SK-N-SH (cell line): ENCODE measurements around the gene RNF13. TPM values are rescaled to one million over a fixed set of nuclear protein-coding genes. Genes with fewer than 3 reads are reported as not detected.

Source experiments
- CTCF ChIA-PET: fragments of 300-600, 350-600 bp; formaldehyde crosslinking; extraction: SDS; loops from one replicate; lab custom pipeline; 2021; lab: Yijun Ruan, JAX
- POLR2A ChIA-PET: fragments of 350-600 bp; sonication (Branson Sonifier 250); formaldehyde crosslinking; extraction: SDS; loops from one replicate; lab custom pipeline; 2020; ENCODE audit warnings: antibody characterized with exemption, inconsistent platforms; lab: Yijun Ruan, JAX
- DNase-seq: peaks from one replicate; pipeline ENCODE4 v3.0.0; 2012
- H2AFZ ChIP-seq: fragments of 200-600 bp; sonication (generic); 2 replicates; pipeline ENCODE4 v1.8.1; 2016; ENCODE audit warnings: antibody characterized with exemption, mild to moderate bottlenecking, low read depth
- H3F3A ChIP-seq: fragments of 200-600 bp; sonication (generic); replicated peaks from 2 replicates; pipeline ENCODE3; 2016; ENCODE audit warnings: antibody characterized with exemption, mild to moderate bottlenecking; ENCODE audit not compliant: insufficient read depth
- H3K27ac ChIP-seq, 2 experiments: fragments of 200-500 bp in 1 of 2; fragments of 200-600 bp in 1 of 2; sonication (Bioruptor generic) in 1 of 2; sonication (generic), shearing (Covaris generic) in 1 of 2; 2 replicates each; pipeline versions ENCODE4 v1.5.1 to v1.6.1; 2014 to 2016; ENCODE audit warnings: low read depth in 2 of 2, inconsistent platforms in 1 of 2, low read length in 1 of 2, mild to moderate bottlenecking in 1 of 2, mixed read lengths in 1 of 2
- H3K27me3 ChIP-seq: fragments of 200-600 bp; sonication (generic), shearing (Covaris generic); 2 replicates; pipeline ENCODE4 v1.6.1; 2016; ENCODE audit warnings: mixed run types; ENCODE audit not compliant: insufficient read depth
- H3K36me3 ChIP-seq, 2 experiments: fragments of 200-500 bp in 1 of 2; fragments of 200-600 bp in 1 of 2; sonication (Bioruptor generic) in 1 of 2; sonication (generic) in 1 of 2; replicated peaks in 1 of 2; 2 replicates each; pipeline versions ENCODE3 to v1.5.1; 2014 to 2016; ENCODE audit warnings: low read length in 1 of 2, mild to moderate bottlenecking in 1 of 2; ENCODE audit not compliant: insufficient read depth in 2 of 2, control insufficient read depth in 1 of 2
- H3K4me1 ChIP-seq, 2 experiments: fragments of 200-500 bp in 1 of 2; fragments of 200-600 bp in 1 of 2; sonication (Bioruptor generic) in 1 of 2; sonication (generic), shearing (Covaris generic) in 1 of 2; 2 replicates each; pipeline versions ENCODE4 v1.5.1 to v1.6.1; 2014 to 2016; ENCODE audit warnings: low read depth in 1 of 2, low read length in 1 of 2, mixed run types in 1 of 2; ENCODE audit not compliant: insufficient read depth in 2 of 2, control insufficient read depth in 1 of 2
- H3K4me2 ChIP-seq: fragments of 200-600 bp; sonication (generic), shearing (Covaris generic); 2 replicates; pipeline ENCODE4 v1.6.1; 2017; ENCODE audit warnings: mixed run types
- H3K4me3 ChIP-seq, 2 experiments: fragments of 200-500 bp in 1 of 2; fragments of 200-600 bp in 1 of 2; sonication (Bioruptor generic) in 1 of 2; sonication (generic), shearing (Covaris generic) in 1 of 2; 2 replicates each; pipeline versions ENCODE4 v1.5.1 to v1.8.1; 2014 to 2016; ENCODE audit warnings: low read depth in 2 of 2, inconsistent platforms in 1 of 2, low read length in 1 of 2, mild to moderate bottlenecking in 1 of 2, mixed read lengths in 1 of 2, moderate library complexity in 1 of 2
- H3K79me2 ChIP-seq: fragments of 200-600 bp; sonication (generic); 2 replicates; pipeline ENCODE4 v1.8.1; 2017; ENCODE audit warnings: mild to moderate bottlenecking; ENCODE audit not compliant: insufficient read depth
- H3K9ac ChIP-seq: fragments of 200-600 bp; sonication (generic); 2 replicates; pipeline ENCODE4 v1.6.1; 2017; ENCODE audit warnings: mixed run types
- H3K9me2 ChIP-seq: fragments of 200-600 bp; sonication (generic); 2 replicates; pipeline ENCODE4 v1.6.1; 2017; ENCODE audit warnings: mixed run types
- H3K9me3 ChIP-seq: fragments of 200-600 bp; sonication (generic); 2 replicates; pipeline ENCODE4 v1.6.1; 2017; ENCODE audit warnings: mixed run types, mild to moderate bottlenecking, moderate library complexity
- H4K20me1 ChIP-seq: fragments of 200-600 bp; sonication (generic); 2 replicates; pipeline ENCODE4 v1.6.1; 2017; ENCODE audit warnings: mild to moderate bottlenecking, mixed run types; ENCODE audit not compliant: insufficient read depth
- CTCF ChIP-seq: fragments of 200-600 bp; sonication (generic); IDR thresholded peaks from 2 replicates; pipeline ENCODE4 v1.6.1; 2017; ENCODE audit warnings: antibody characterized with exemption, mild to moderate bottlenecking, moderate library complexity
- EP300 ChIP-seq, 2 experiments: IDR thresholded peaks; 2 replicates each; pipeline versions ENCODE4 v1.4.0 to v1.6.1; 2012; ENCODE audit warnings: borderline replicate concordance in 1 of 2, low read depth in 1 of 2, low read length in 1 of 2
- EZH2phosphoT487 ChIP-seq: fragments of 200-600 bp; sonication (generic); IDR thresholded peaks from 2 replicates; pipeline ENCODE4 v1.6.1; 2017; ENCODE audit warnings: low read depth, mixed run types, mild to moderate bottlenecking, antibody characterized with exemption, moderate library complexity, borderline replicate concordance
- FOSL2 ChIP-seq: IDR thresholded peaks from 2 replicates; pipeline ENCODE4 v1.4.0; 2012; ENCODE audit warnings: low read depth, mild to moderate bottlenecking, moderate library complexity, borderline replicate concordance
- FOXJ3 ChIP-seq: sonication (generic); formaldehyde crosslinking; IDR thresholded peaks from 2 replicates; pipeline ENCODE4 v1.5.1; 2020; ENCODE audit warnings: mild to moderate bottlenecking, missing genetic modification reagents
- GABPA ChIP-seq: IDR thresholded peaks from 2 replicates; pipeline ENCODE4 v1.4.0; 2012; ENCODE audit warnings: low read depth, mild to moderate bottlenecking
- GATA2 ChIP-seq: sonication (generic); formaldehyde crosslinking; IDR thresholded peaks from 2 replicates; pipeline ENCODE4 v1.5.0; 2020; ENCODE audit warnings: mild to moderate bottlenecking, missing genetic modification reagents
- IRF3 ChIP-seq: fragments of 150-350 bp; IDR thresholded peaks from 2 replicates; pipeline ENCODE4 v1.6.1; 2016; ENCODE audit warnings: mild to moderate bottlenecking, low read depth, low read length
- JUND ChIP-seq: IDR thresholded peaks from 2 replicates; pipeline ENCODE4 v1.4.0; 2012
- MAX ChIP-seq: IDR thresholded peaks from 2 replicates; pipeline ENCODE4 v1.4.0; 2012; ENCODE audit warnings: low read depth
- MEF2A ChIP-seq: IDR thresholded peaks from 2 replicates; pipeline ENCODE4 v1.4.0; 2012; ENCODE audit warnings: low read depth, borderline replicate concordance
- NRF1 ChIP-seq: IDR thresholded peaks from 2 replicates; pipeline ENCODE4 v1.6.1; 2012; ENCODE audit warnings: low read depth, mild to moderate bottlenecking, low read length
- RCOR1 ChIP-seq: fragments of 150-350 bp; IDR thresholded peaks from 2 replicates; pipeline ENCODE4 v1.6.1; 2017; ENCODE audit warnings: antibody characterized with exemption, low read length
- REST ChIP-seq: IDR thresholded peaks from 2 replicates; pipeline ENCODE4 v1.6.1; 2012; ENCODE audit warnings: mild to moderate bottlenecking, low read depth, low read length, moderate library complexity
- SIN3A ChIP-seq: IDR thresholded peaks from 2 replicates; pipeline ENCODE4 v1.6.1; 2012; ENCODE audit warnings: low read depth, mild to moderate bottlenecking, low read length, moderate library complexity, borderline replicate concordance
- SMC3 ChIP-seq: IDR thresholded peaks from 2 replicates; pipeline ENCODE4 v1.6.1; 2012; ENCODE audit warnings: low read depth, low read length, improper control_type of control experiment
- YY1 ChIP-seq: IDR thresholded peaks from 2 replicates; pipeline ENCODE4 v1.4.0; 2012; ENCODE audit warnings: low read depth, mild to moderate bottlenecking
- WGBS: methylation state at CpG from one replicate; pipeline ENCODE4 v1.1.6; 2017; ENCODE audit warnings: low lambda C conversion rate; 5-methylcytosine and 5-hydroxymethylcytosine counted together
- polyA plus RNA-seq, 3 experiments: library from polyadenylated mRNA; depleted of rRNA; stranded (reverse); fragments of >200 nt; gene quantifications; 2 replicates each; pipeline ENCODE4 v1.2.3, GENCODE V29; 2012
- TF ChIP-seq, protein P1 (sequence below): IDR thresholded peaks from 2 replicates; pipeline ENCODE4; 2012

The RNF13 gene
- polyA plus RNA-seq, 1 of the 3 experiments (the other 2 are of a cell fraction): 14.9 TPM

- CTCF ChIA-PET: no interaction called here
- H4K20me1 ChIP-seq: no peaks in the 10 kb centered on the region
- peaks cover 7% of the 10 kb centered on the region for H3F3A ChIP-seq
- H3K9me2 ChIP-seq: no peaks in the 10 kb centered on the region
- no peak overlapping the region for H3K4me3 ChIP-seq
- no peak for TF ChIP-seq FOSL2
- TF ChIP-seq REST: no peak
- no peak for TF ChIP-seq EP300 (IDR thresholded peaks at IDR 0.05; ENCODE audit: borderline replicate concordance in 1 of 2, low read depth in 1 of 2, low read length in 1 of 2)
- no peak for TF ChIP-seq SMC3
- TF ChIP-seq YY1: no peak
- no peak for TF ChIP-seq CTCF
- TF ChIP-seq, protein P1, sequence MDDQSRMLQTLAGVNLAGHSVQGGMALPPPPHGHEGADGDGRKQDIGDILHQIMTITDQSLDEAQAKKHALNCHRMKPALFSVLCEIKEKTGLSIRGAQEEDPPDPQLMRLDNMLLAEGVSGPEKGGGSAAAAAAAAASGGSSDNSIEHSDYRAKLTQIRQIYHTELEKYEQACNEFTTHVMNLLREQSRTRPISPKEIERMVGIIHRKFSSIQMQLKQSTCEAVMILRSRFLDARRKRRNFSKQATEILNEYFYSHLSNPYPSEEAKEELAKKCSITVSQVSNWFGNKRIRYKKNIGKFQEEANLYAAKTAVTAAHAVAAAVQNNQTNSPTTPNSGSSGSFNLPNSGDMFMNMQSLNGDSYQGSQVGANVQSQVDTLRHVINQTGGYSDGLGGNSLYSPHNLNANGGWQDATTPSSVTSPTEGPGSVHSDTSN: no peak
- TF ChIP-seq MAX: no peak
- no peak for TF ChIP-seq FOXJ3 (CRISPR knock-in tag)
- no peak for TF ChIP-seq NRF1
- no peak for TF ChIP-seq SIN3A
- no peak for TF ChIP-seq IRF3
- no peak for TF ChIP-seq GATA2
- TF ChIP-seq GABPA: no peak
- TF ChIP-seq EZH2phosphoT487: no peak
- TF ChIP-seq RCOR1: no peak
- no peak for TF ChIP-seq MEF2A
- no peak for TF ChIP-seq JUND
- TF ChIP-seq, all 33 proteins: peak for 0
- Histone ChIP-seq H3K4me1 (no peaks in the 10 kb centered on the region), H3K4me2 (no peak overlapping the region), H3K27ac (no peak overlapping the region), H2AFZ (no peak overlapping the region), H3K27me3 (no peaks in the 10 kb centered on the region), H3K9ac (no peak overlapping the region), H3K79me2 (no peaks in the 10 kb centered on the region), H3K36me3 (no peaks in the 10 kb centered on the region), H3K9me3 (peaks cover 14% of the 10 kb centered on the region)
- no peak for DNase-seq
- POLR2A ChIA-PET: no interaction called here
- 79% methylated on average over 1 of the region's 1 CpG for WGBS
Observed at GRCh38 chr3:149998946-149999345, 185.9 kb downstream of the RNF13 start.
